ENCODE measurements around the gene RNASE3. TPM values are rescaled to one million over a fixed set of nuclear protein-coding genes. Genes with fewer than 3 reads are reported as not detected.

The RNASE3 gene
- total RNA-seq, 1 donor from 2014 or later: not detected

DNA sequence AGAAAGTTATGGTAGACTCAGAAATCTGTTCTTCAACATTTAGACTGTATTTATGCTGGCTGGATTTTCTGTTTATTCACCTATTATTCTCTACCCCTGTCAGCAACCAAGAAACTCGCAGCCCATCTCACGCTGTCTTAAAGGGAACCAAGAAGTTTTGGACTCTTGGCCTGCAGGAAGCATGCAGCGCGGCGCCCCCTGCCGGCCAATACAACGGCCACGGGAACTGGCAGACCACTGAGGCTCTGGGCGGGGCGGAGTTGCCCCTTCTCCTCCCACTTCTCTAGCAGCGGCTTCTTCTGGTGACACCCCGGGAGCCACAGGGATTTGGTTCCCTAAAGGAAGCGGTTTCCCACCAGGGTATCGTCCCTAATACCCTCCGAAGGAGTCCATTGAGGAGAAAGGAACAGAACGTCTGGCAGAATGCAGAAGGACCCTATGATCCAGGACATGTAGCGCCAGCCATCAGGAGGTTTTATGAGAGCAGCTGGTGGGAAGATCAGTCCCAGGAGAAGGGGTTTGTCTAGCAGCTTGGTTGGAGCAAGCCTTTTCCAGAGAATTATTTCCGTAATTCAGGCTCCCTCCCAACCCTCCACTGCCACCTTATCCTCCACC is 43.1 kb downstream of the RNASE3 start:
- Mint-ChIP-seq H3K36me3 (ENCODE audit: unreplicated experiment) (no peaks in the 10 kb centered on the region), H3K9me3 (ENCODE audit: unreplicated experiment) (no peaks in the 10 kb centered on the region), H3K27me3 (ENCODE audit: unreplicated experiment) (peaks cover 16% of the 10 kb centered on the region), H3K27ac (ENCODE audit: unreplicated experiment) (no peak overlapping the region), H3K4me1 (ENCODE audit: unreplicated experiment) (no peaks in the 10 kb centered on the region), H3K4me3 (ENCODE audit: unreplicated experiment) (no peak overlapping the region)
- DNase-seq (ENCODE audit: extremely low spot score, unreplicated experiment): no peak
- peak; percentile 47 for TF ChIP-seq CTCF (IDR thresholded peaks at IDR 0.05)

GRCh38 chr14:20935303-20935984 is 44.3 kb downstream of the RNASE3 start:
- H3K27me3 Mint-ChIP-seq (ENCODE audit: unreplicated experiment): peaks cover 21% of the 10 kb centered on the region
- no peak for DNase-seq (ENCODE audit: extremely low spot score, unreplicated experiment)
- no peaks in the 10 kb centered on the region for H3K4me1 Mint-ChIP-seq (ENCODE audit: unreplicated experiment)
- TF ChIP-seq CTCF (IDR thresholded peaks at IDR 0.05): no peak
- H3K9me3 Mint-ChIP-seq (ENCODE audit: unreplicated experiment): no peaks in the 10 kb centered on the region
- H3K27ac Mint-ChIP-seq (ENCODE audit: unreplicated experiment): no peak overlapping the region
- no peaks in the 10 kb centered on the region for H3K36me3 Mint-ChIP-seq (ENCODE audit: unreplicated experiment)
- H3K4me3 Mint-ChIP-seq (ENCODE audit: unreplicated experiment): no peak overlapping the region

Other genes with a start within 250 kb of the RNASE3 start
- not detected in 2 replicates for gene OR6S1, start 249.7 kb upstream of the RNASE3 start, total RNA-seq
- 17.2 and 17.8 TPM in 2 replicates for gene RNASE4, start 206.8 kb upstream of the RNASE3 start, total RNA-seq
- 7.4 and 8.6 TPM in 2 replicates for gene ANG, start 202.6 kb upstream of the RNASE3 start, total RNA-seq
- gene EDDM3A, start 145.5 kb upstream of the RNASE3 start, total RNA-seq: not detected in 2 replicates
- gene EDDM3B, start 123.0 kb upstream of the RNASE3 start, total RNA-seq: not detected in 2 replicates
- gene RNASE6, start 110.1 kb upstream of the RNASE3 start, total RNA-seq: not detected in 2 replicates
- gene RNASE1, start 88.5 kb upstream of the RNASE3 start, total RNA-seq: not detected in 2 replicates
- gene RNASE2, start 64.1 kb downstream of the RNASE3 start, total RNA-seq: not detected in 2 replicates
- gene METTL17, start 98.6 kb downstream of the RNASE3 start, total RNA-seq: 58.6 and 63.9 TPM in 2 replicates
- gene SLC39A2, start 107.9 kb downstream of the RNASE3 start, total RNA-seq: 0.60 and 1.1 TPM in 2 replicates
- gene NDRG2, start 133.7 kb downstream of the RNASE3 start, total RNA-seq: 8.0 and 8.6 TPM in 2 replicates
- gene TPPP2, start 138.8 kb downstream of the RNASE3 start, total RNA-seq: not detected in 2 replicates
- gene RNASE13, start 143.4 kb downstream of the RNASE3 start, total RNA-seq: not detected in 2 replicates
- not detected in 2 replicates for gene RNASE7, start 151.0 kb downstream of the RNASE3 start, total RNA-seq
- not detected in 2 replicates for gene RNASE8, start 166.4 kb downstream of the RNASE3 start, total RNA-seq
- gene ARHGEF40, start 178.9 kb downstream of the RNASE3 start, total RNA-seq: 126 and 139 TPM in 2 replicates
- 20.5 and 25.2 TPM in 2 replicates for gene ZNF219, start 207.3 kb downstream of the RNASE3 start, total RNA-seq
- gene TMEM253, start 209.7 kb downstream of the RNASE3 start, total RNA-seq: 1.2 TPM in 2 replicates